ENCODE data around the gene TAS2R41. TPM values are rescaled to one million over a fixed set of nuclear protein-coding genes. Genes with fewer than 3 reads are reported as not detected.

Gene TAS2R41
- total RNA-seq, 2 donors from 2014 or later, result 0.59 TPM; not detected in 1

DNA sequence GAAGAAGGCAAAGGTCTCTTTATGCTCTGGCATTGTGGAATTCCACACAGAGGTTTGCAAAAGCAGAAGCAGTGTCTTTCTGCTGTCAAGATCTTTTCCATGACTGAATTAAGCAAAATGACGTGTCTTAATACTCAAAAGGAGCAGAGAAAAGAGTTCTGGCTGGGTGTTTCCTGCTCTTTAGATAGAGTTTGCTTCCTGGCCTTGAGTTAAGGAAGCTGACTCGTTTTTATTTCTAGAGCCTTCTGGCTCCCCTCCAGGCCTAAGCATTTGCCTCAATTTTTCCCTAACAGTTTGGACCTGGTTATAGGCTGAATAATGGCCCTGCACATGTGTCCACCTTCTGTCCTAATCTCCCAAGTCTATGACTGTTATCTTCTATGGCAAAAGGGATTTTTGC is 21.6 kb downstream of the TAS2R41 start:
- H3K9ac ChIP-seq (ENCODE audit: extremely low read depth, low read length, poor library complexity, severe bottlenecking), result no peak overlapping the region
- H3K27me3 Mint-ChIP-seq (ENCODE audit: insufficient read depth), result peaks cover 71% of the 10 kb centered on the region
- H3K36me3 ChIP-seq (ENCODE audit: control insufficient read depth, insufficient read depth, low read length), result no peaks in the 10 kb centered on the region
- H3K4me3 ChIP-seq (ENCODE audit: low read length), result no peak overlapping the region
- H3K4me3 Mint-ChIP-seq, result no peak overlapping the region
- no peaks in the 10 kb centered on the region for H3K9me3 Mint-ChIP-seq
- TF ChIP-seq, protein P1, sequence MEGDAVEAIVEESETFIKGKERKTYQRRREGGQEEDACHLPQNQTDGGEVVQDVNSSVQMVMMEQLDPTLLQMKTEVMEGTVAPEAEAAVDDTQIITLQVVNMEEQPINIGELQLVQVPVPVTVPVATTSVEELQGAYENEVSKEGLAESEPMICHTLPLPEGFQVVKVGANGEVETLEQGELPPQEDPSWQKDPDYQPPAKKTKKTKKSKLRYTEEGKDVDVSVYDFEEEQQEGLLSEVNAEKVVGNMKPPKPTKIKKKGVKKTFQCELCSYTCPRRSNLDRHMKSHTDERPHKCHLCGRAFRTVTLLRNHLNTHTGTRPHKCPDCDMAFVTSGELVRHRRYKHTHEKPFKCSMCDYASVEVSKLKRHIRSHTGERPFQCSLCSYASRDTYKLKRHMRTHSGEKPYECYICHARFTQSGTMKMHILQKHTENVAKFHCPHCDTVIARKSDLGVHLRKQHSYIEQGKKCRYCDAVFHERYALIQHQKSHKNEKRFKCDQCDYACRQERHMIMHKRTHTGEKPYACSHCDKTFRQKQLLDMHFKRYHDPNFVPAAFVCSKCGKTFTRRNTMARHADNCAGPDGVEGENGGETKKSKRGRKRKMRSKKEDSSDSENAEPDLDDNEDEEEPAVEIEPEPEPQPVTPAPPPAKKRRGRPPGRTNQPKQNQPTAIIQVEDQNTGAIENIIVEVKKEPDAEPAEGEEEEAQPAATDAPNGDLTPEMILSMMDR (conservative IDR thresholded peaks at IDR 0.05), result no peak
- peaks cover 78% of the 10 kb centered on the region for H3K27me3 ChIP-seq (ENCODE audit: control insufficient read depth, insufficient read depth, low read length, poor library complexity, severe bottlenecking)
- no peak overlapping the region for H3K27ac ChIP-seq (ENCODE audit: low read depth, low read length)
- no peak overlapping the region for H3K27ac Mint-ChIP-seq
- H3K4me1 ChIP-seq (ENCODE audit: control insufficient read depth, insufficient read depth, low read length), result peaks cover under 1% of the 10 kb centered on the region
- H3K36me3 Mint-ChIP-seq (ENCODE audit: low read depth), result no peaks in the 10 kb centered on the region
- no peaks in the 10 kb centered on the region for H3K4me1 Mint-ChIP-seq
- WGBS, 2 experiments (ENCODE audit: insufficient coverage in 1 of 2, insufficient read length in 1 of 2), result 86 to 100% methylated on average over 1 to 2 of the region's 2 CpGs
- DNase-seq, result no peak
- H3K9me3 ChIP-seq (ENCODE audit: control insufficient read depth, low read length), result no peaks in the 10 kb centered on the region

DNA sequence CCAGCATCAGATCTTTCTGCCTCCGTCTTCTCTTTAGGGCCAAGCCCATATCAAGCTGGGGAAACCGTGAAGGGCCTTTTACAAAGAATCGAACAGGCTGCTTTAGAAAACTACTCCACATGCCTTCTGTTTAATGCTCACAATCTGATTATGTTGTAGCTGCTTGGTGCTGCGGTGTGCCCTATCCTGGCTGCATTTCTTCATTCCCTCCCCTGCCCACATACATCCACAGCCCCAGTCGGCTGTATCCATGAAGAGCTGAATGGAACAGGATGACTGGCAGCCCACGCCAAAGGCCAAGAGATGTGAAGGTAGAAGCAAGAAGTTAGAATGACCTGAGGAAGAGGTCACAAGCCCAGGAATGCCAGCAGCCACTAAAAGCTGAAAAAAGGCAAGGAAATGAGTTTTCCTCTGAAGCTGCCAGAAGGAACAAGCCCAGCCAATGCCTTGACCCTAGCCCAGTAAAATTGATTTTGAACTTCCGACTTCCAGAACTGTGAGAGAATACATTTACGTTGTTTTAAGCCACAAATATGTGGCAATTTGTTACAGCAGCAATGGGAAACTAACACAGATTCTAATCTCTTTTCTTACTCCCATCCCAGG is 22.2 kb downstream of the TAS2R41 start:
- Histone ChIP-seq H3K9ac (ENCODE audit: extremely low read depth, low read length, poor library complexity, severe bottlenecking) (no peak overlapping the region), H3K27me3 (ENCODE audit: control insufficient read depth, insufficient read depth, low read length, poor library complexity, severe bottlenecking) (peaks cover 84% of the 10 kb centered on the region), H3K4me1 (ENCODE audit: control insufficient read depth, insufficient read depth, low read length) (peaks cover 4% of the 10 kb centered on the region), H3K36me3 (ENCODE audit: control insufficient read depth, insufficient read depth, low read length) (no peaks in the 10 kb centered on the region), H3K27ac (ENCODE audit: low read depth, low read length) (no peak overlapping the region), H3K4me3 (ENCODE audit: low read length) (no peak overlapping the region), H3K9me3 (ENCODE audit: control insufficient read depth, low read length) (no peaks in the 10 kb centered on the region)
- WGBS, 2 experiments (ENCODE audit: insufficient coverage in 1 of 2, insufficient read length in 1 of 2), result 74 to 89% methylated on average over 4 to 8 of the region's 8 CpGs
- H3K27me3 Mint-ChIP-seq (ENCODE audit: insufficient read depth), result peaks cover 77% of the 10 kb centered on the region
- H3K36me3 Mint-ChIP-seq (ENCODE audit: low read depth), result no peaks in the 10 kb centered on the region
- no peak overlapping the region for H3K27ac Mint-ChIP-seq
- TF ChIP-seq, protein P1 (conservative IDR thresholded peaks at IDR 0.05), result no peak
- H3K4me1 Mint-ChIP-seq, result peaks cover 4% of the 10 kb centered on the region
- no peak for DNase-seq
- H3K4me3 Mint-ChIP-seq, result no peak overlapping the region
- H3K9me3 Mint-ChIP-seq, result no peaks in the 10 kb centered on the region

DNA sequence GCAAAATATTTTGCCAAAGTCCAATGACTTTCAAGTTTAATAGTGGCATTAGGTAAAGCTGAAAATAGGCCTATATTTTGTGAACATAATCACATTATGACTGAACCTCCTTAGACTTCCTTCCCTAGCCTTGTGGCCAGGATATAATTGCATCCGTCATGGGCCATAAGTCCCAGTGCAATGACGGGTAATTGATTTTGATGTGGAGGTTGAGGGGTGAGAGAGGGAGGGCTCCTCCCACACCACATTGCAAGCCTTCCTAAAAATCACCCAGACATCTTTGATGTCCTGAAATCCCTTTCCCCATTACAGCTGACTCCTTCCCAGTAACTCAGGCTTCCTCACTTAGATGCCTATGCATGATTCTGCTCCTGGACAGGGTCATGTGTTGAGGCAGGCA is 25.6 kb downstream of the TAS2R41 start:
- no peaks in the 10 kb centered on the region for H3K9me3 Mint-ChIP-seq
- no peak overlapping the region for H3K27ac ChIP-seq (ENCODE audit: low read depth, low read length)
- no peak overlapping the region for H3K9ac ChIP-seq (ENCODE audit: extremely low read depth, low read length, poor library complexity, severe bottlenecking)
- H3K4me3 ChIP-seq (ENCODE audit: low read length), result no peak overlapping the region
- H3K9me3 ChIP-seq (ENCODE audit: control insufficient read depth, low read length), result no peaks in the 10 kb centered on the region
- H3K36me3 Mint-ChIP-seq (ENCODE audit: low read depth), result no peaks in the 10 kb centered on the region
- H3K36me3 ChIP-seq (ENCODE audit: control insufficient read depth, insufficient read depth, low read length), result no peaks in the 10 kb centered on the region
- TF ChIP-seq, protein P1 (conservative IDR thresholded peaks at IDR 0.05), result no peak
- peaks cover 92% of the 10 kb centered on the region for H3K27me3 ChIP-seq (ENCODE audit: control insufficient read depth, insufficient read depth, low read length, poor library complexity, severe bottlenecking)
- 100% methylated on average over 1 of the region's 2 CpGs; no CpG with 5 or more reads in 1 of the 2 experiments for WGBS, 2 experiments (ENCODE audit: insufficient coverage in 1 of 2, insufficient read length in 1 of 2)
- no peak overlapping the region for H3K4me3 Mint-ChIP-seq
- H3K4me1 ChIP-seq (ENCODE audit: control insufficient read depth, insufficient read depth, low read length), result peaks cover 4% of the 10 kb centered on the region
- peaks cover 80% of the 10 kb centered on the region for H3K27me3 Mint-ChIP-seq (ENCODE audit: insufficient read depth)
- DNase-seq, result no peak
- peaks cover 15% of the 10 kb centered on the region for H3K4me1 Mint-ChIP-seq
- H3K27ac Mint-ChIP-seq, result no peak overlapping the region

Data from endodermal cell (in vitro differentiated cells).